ENCODE results near the gene OTUD5.

DNA sequence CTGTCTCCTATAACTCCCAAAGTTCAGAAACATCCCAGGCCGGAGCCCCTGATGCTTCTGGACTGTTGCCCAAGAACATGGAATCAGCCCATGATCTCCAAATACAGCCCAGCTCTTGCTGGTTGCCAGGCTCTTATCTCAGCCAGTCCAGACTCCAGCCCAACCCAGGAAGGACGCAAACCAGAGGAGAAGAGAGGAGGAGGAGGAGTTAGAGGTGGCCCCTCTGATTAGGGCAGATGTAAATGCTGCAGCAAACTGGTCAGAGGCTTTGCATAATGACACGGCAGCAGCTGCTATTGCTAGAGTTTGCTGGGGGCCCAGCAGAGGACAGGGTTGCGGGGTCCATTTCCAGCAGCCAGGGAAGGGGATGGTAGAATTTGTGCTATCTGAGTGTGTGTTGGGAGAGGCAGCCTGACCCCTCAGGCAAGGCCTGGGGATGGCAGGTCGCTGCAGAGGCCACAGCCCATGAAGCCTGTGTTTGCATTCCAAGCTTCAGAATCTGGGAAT is 4.2 kb upstream of the OTUD5 start:
- no peak for TF ChIP-seq TCF7 (CRISPR knock-in tag; IDR thresholded peaks at IDR 0.05; ENCODE audit: low read depth)
- TF ChIP-seq JUN (CRISPR knock-in tag; IDR thresholded peaks at IDR 0.05): no peak
- no peak for TF ChIP-seq CREM (CRISPR knock-in tag; IDR thresholded peaks at IDR 0.05)
- TF ChIP-seq PRRX2 (CRISPR knock-in tag; IDR thresholded peaks at IDR 0.05): no peak
- TF ChIP-seq, protein P1, sequence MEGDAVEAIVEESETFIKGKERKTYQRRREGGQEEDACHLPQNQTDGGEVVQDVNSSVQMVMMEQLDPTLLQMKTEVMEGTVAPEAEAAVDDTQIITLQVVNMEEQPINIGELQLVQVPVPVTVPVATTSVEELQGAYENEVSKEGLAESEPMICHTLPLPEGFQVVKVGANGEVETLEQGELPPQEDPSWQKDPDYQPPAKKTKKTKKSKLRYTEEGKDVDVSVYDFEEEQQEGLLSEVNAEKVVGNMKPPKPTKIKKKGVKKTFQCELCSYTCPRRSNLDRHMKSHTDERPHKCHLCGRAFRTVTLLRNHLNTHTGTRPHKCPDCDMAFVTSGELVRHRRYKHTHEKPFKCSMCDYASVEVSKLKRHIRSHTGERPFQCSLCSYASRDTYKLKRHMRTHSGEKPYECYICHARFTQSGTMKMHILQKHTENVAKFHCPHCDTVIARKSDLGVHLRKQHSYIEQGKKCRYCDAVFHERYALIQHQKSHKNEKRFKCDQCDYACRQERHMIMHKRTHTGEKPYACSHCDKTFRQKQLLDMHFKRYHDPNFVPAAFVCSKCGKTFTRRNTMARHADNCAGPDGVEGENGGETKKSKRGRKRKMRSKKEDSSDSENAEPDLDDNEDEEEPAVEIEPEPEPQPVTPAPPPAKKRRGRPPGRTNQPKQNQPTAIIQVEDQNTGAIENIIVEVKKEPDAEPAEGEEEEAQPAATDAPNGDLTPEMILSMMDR (IDR thresholded peaks at IDR 0.05): no peak
- no peak for TF ChIP-seq ZSCAN18 (CRISPR knock-in tag; IDR thresholded peaks at IDR 0.05)
- TF ChIP-seq TEAD4 (CRISPR knock-in tag; IDR thresholded peaks at IDR 0.05): no peak
